Omental fat pad (tissue), 4 donors: Measurements from ENCODE around the gene PRSS33. TPM values are rescaled to one million over a fixed set of nuclear protein-coding genes. Genes with fewer than 3 reads are reported as not detected.

Experiments
- ATAC-seq: fragments of 150-250 bp; one replicate; pipeline ENCODE4 v1.9.1; 2016; ENCODE audit warnings: mild to moderate bottlenecking, moderate library complexity; ENCODE audit not compliant: low FRiP score
- DNase-seq: peaks from one replicate; pipeline ENCODE4 v3.0.0-alpha.2; 2019; ENCODE audit warnings: low spot score
- CTCF ChIP-seq, 3 donors: fragments of 450-650 bp; IDR thresholded peaks; one replicate each; pipeline ENCODE4 v1.5.1; 2016 to 2017; ENCODE audit warnings: antibody characterized with exemption in 3 of 3, mild to moderate bottlenecking in 3 of 3, moderate library complexity in 2 of 3
- total RNA-seq, 4 donors: library from RNA; depleted of rRNA; stranded (reverse); fragments of >200 nt; gene quantifications; one replicate each; pipeline ENCODE4 v1.1.0, GENCODE V29; 2016

The PRSS33 gene
- total RNA-seq, 4 donors from 2014 or later = not detected

- no peak for TF ChIP-seq CTCF (IDR thresholded peaks at IDR 0.05)
- peak; percentile 18 for DNase-seq
- ATAC-seq = no peak
These were observed 7.1 kb downstream of the PRSS33 start for GRCh38 chr16:2779978-2780898.

- peak; percentile 18 for DNase-seq
- TF ChIP-seq CTCF (IDR thresholded peaks at IDR 0.05) = no peak
- ATAC-seq = no peak
These were observed 8.0 kb downstream of the PRSS33 start for GRCh38 chr16:2779151-2779920.

- DNase-seq (no peak), ATAC-seq (no peak)
- TF ChIP-seq CTCF (IDR thresholded peaks at IDR 0.05) = no peak
These were observed 8.8 kb downstream of the PRSS33 start for GRCh38 chr16:2778630-2778958.

GRCh38 chr16:2777903-2778629, 9.3 kb downstream of the PRSS33 start:
- no peak for DNase-seq
- peak; percentile 3 for ATAC-seq
- TF ChIP-seq CTCF (IDR thresholded peaks at IDR 0.05) = no peak

GRCh38 chr16:2777231-2777902, 10.0 kb downstream of the PRSS33 start, which contains the start of gene ELOB:
TSS of gene ELOB (minus strand) at chr16:2777280. CDS start at chr16:2777239, 41 bp downstream.
- DNase-seq (no peak), ATAC-seq (peak; percentile 89)
- no peak for TF ChIP-seq CTCF (IDR thresholded peaks at IDR 0.05)

- TF ChIP-seq CTCF (IDR thresholded peaks at IDR 0.05) = no peak
- DNase-seq (no peak), ATAC-seq (peak; percentile 24)
These were observed 10.7 kb downstream of the PRSS33 start for GRCh38 chr16:2776500-2777139.
